HG02870 (cell line): ENCODE measurements around the gene DRC1.

Experiments
- ATAC-seq: cut with Tn5 transposase; IDR thresholded peaks from one replicate; pipeline ENCODE4 v1.9.1; 2021; ENCODE audit warnings: mild to moderate bottlenecking, moderate library complexity; ENCODE audit not compliant: unreplicated experiment

Gene DRC1

DNA sequence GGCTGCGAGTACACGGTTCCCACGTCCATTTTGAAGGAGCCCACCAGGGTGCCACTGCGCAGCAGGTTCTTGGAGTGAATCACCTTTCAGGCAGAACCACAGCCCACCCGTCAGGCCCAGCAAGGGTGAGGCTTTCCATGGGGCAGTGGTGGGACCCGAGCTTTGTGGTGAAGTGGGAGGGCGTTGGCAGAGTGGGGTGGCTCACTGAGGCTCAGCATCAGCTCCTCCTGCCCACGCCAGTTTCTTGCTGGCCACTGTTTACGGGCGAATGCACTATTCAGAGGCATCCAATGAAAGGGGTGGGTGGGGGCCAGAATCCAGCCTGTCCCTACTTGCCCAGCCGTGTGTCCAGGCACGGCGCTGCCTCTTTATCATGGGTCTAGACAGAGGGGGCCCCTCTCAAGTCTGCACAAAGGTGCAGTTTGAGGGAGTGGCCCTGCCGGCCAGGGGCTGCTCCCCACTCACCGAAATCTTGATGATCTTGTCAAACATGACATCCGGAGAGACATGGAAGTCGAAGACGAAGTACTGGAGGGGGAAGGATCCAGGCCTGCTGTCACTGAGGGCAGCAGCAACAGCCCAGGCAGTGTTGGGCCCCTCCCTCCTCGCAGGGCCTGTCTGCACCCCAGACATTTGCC, 87.6 kb downstream of the DRC1 start:
- no peak for ATAC-seq

DNA sequence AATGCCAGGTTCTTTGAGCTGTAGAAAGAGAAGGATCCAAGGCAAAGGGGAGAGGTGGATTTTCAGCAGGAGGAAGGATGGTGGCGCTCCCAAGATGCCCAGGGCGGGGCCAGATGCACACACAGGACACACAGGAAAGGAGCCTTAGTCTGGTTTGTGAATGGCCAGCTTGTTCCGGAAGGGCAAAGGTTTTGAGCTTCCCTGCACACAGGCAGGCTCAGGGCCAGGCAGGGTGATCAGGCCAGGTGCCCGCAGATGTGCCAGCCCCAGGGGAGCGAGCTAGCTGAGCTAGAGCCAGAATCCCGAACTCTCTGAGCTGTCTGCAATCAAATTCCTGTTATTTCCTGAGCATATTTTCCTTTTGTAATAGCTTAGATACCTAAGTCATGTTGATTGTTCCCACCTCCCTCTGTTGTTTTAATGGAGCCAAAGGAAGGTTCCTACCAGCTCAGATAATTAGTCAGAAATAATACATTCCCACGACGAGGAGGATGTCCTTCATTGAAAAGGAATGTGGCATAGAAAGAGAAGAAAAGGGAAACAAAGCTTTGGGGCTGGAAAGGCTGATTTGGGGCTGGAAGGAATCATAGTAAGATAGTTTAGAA, 89.9 kb downstream of the DRC1 start:
- no peak for ATAC-seq

DNA sequence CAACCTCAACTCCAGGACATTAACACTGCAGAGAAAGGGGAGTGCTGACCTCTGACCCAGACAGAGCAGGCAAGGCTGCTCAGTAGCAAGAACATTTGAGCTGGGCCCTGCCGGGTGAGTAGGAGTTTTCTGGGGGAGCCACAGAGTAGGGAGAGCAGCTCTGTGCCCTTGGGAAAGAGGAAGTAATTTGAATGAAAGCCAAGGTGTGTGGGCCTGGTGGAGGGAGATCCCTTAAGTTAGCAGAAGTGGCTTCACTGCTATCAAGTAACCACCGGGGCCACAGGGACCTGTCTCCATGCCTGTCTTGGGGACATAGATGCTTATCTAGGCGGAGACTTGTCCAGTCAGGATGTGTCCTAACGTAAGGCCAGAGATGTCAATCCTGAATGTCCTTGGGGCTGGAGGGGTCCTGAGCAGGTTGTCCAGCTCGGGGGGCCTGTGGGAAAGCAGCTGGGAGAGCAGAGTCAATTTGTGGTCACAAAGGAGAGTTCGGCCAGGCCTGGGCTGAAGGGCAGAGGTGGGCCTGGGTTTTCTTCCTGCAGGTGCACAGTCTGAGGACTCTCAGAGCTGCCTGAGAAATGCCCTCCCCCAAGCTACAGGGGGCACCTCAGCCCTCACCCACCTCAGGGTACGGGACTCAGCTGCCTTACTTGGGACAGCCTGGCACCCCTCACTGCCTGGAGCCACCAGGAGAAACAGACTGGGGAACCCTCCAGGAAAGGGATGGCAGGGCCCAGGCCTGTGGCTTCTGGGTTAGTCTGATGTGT, 91.2 kb downstream of the DRC1 start:
- no peak for ATAC-seq

DNA sequence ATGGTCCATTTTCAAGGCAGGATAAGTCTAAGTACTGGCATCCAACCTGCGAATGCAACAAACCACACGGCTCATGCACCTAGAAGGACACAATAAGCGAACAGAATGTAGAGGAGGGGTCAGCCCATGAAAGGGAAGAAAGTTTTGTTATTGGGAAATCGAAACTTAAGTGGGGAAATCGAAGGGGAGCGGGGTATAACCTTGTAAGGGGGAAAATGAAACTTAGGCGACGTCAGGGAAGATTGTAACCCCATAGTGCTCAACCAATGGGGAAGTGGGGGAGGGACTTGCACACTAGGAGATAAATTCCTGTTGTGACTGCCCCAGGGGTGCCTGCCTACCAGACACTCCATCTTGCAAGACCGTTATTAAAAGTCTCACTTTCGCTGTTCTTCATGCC, 91.8 kb downstream of the DRC1 start:
- no peak for ATAC-seq

DNA sequence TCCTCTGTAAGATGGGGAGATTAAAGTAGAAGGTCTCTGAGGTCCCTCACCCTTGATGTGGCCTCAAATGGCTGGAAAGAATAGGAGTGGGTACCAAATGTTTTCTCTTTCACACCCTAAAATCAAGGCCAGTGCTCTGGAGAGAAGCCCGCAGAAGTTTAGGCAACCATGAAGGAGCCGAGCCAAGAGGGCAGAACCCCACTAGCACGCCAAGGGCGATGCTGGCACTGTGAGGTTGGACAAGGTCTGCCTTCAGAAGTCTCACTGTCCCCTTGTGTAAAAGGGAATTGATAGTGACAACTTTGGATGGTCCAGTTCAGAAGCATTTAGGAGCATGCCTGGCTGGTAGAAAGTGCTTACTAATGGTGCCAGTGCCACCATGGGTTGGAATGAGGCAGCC, 92.5 kb downstream of the DRC1 start:
- no peak for ATAC-seq

DNA sequence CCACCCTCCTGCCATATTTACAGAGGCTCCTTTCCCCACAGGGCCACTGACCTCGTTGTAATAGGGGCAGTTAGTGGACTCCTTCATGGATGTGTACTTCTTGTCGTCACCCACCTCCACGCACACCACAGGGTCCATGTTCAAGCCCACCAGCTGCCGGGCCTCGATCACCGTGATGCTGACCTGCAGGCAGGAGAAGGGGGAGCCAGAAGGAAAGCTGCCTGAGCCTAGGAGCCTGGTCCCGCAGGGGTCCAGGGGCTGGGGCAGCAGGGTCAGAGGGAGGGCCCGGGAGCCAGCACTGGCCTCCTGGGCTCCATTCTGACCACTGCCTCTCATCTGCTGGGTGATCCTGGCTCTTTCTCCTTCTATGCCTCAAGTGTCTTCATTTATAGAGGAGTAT, 93.2 kb downstream of the DRC1 start:
- ATAC-seq = no peak

DNA sequence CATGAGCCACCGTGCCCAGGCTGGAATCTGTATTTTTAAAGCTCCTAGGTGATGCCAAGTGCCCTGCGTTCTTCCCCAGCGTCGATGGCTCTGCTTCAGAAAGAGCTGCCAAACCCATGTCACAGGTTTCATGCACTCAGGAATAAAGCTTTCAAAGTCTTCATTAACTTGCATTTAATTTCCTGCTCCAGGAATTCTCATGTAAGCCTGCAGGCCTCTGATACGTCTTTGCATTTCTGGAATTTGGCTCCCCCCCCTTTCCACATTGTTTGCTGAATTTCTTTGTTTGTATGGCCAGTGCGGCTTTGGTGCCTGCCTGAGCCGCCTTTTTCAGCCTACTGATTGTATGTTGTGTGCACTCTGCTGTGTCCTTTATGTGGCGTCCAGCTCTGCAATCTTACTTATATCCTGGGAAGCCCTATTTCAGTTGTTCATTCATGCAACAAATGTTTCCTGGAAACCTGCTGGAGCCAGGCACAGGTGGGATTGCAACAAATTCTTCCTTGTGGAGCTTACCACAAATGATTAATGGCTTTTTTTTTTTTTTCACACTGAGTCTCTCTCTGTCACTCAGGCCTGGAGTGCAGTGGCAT, 94.1 kb downstream of the DRC1 start:
- ATAC-seq = no peak

DNA sequence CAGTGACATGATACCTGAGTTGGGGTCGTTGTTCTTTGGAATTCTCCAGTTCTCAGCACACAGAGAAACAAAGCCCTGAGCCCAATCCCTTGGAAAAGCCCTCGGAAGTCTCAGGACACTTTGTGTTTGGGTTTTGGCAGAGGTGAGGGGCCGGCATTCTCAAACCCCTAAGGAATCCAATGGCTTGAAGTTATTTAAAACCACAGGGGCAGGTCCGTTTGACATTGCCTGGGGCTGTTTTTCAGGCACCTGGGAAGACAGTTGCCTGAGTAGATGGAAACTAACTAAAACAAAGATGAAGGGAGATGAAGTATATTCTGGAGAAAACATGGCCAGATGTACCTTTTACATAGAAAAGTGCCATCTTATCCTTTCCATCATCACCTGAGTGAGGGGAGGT, 98.7 kb downstream of the DRC1 start:
- ATAC-seq = no peak

DNA sequence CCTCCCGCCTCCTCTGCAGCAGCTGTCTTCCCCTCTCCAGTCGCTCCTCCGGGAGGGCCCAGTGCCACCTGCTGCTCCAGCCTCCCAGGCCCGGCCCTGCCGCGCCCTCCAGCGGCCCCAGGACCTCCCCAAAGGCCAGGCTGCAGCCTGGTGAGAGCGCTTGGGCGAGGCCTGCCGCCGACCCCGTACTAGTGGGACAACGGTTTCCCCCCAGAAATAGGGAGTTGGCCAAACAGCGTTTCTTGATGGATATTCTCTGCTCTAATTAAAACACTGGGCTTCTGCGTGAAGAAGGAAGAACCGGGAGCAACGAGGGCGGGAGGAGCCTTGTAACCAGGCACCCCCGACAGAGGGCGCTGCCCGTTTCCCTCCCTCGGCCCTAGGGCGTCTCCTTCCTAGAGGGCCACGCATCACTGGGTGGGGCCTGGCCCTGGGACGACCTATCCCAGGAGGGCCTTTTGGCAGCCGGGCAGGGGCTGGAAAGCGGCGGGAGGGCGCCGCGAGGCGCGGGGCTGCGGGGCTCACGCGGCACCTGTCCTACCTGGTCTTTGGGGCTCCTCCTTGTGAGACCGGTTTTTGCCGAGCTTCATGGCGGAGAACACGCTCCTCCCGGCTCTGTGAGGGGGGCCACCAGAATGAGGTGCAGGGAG, 101.6 kb downstream of the DRC1 start:
- no peak for ATAC-seq

DNA sequence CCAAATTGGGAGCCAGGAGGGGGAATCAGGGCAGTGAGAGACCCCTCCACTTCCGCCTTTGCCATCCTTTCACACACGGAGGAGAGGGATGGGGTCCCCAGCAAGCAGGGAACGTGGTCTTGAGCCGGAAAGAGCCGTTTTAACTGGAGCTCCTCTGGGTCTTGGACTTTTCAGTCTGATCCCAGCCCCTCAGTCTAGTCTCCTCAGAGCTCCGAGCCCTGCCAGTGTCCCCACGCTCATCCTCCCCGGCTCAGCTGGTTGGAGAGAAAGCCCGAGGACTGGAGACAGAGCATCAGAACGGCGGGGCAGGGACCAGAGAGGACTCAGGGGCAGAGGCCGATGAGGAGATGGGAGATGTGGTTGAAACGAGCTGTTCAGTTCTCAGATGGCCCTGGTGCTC, 102.3 kb downstream of the DRC1 start:
- no peak for ATAC-seq

DNA sequence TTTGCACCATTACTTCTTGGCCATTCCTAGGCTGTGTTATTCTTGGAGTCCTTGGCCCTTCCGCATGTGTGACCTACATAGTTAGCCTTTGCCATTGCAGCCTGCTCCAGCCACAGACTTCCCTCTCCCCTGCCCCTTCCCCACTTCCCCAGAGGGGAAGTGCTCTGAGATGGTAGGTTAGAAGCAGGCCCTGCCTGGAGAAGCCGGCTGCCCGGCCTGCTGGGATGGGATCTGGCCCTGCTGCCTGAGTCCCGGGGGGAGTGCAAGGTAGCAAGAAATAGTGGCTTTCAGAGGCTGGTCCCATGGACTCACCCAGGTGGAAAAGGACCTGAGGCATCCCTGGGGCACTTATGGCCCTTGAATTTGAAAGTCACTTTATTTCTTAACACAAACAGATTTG, 104.6 kb downstream of the DRC1 start:
- no peak for ATAC-seq
